Neural cell (in vitro differentiated cells): ENCODE data around the gene MICA.
"Not testable (repeated sequence)": the region's sequence is repeated elsewhere in the genome, so short reads cannot be mapped to it uniquely, and the experiment has no call there.

Experiments used
- POLR2AphosphoS5 ChIP-seq: IDR thresholded peaks from 2 replicates; pipeline ENCODE4 v1.6.1; 2012
- RAD21 ChIP-seq: fragments of 450-650 bp; conservative IDR thresholded peaks from 2 replicates; pipeline ENCODE4 v1.6.1; 2014; ENCODE audit warnings: antibody characterized with exemption, mild to moderate bottlenecking, moderate library complexity
- SMC3 ChIP-seq: fragments of 450-650 bp; conservative IDR thresholded peaks from 2 replicates; pipeline ENCODE4 v1.6.1; 2014; ENCODE audit warnings: antibody characterized with exemption, mild to moderate bottlenecking, moderate library complexity; ENCODE audit not compliant: poor library complexity
- TAF1 ChIP-seq: IDR thresholded peaks from 2 replicates; pipeline ENCODE4 v1.6.1; 2012; ENCODE audit warnings: low read depth
- TF ChIP-seq, protein P1 (sequence below): fragments of 450-650 bp; IDR thresholded peaks from 2 replicates; pipeline ENCODE4 v1.5.1; 2014; ENCODE audit warnings: antibody characterized with exemption, mild to moderate bottlenecking, moderate library complexity; ENCODE audit not compliant: poor library complexity, severe bottlenecking
- TF ChIP-seq, protein P2 (sequence below): IDR thresholded peaks from 2 replicates; pipeline ENCODE4 v1.6.1; 2012; ENCODE audit warnings: borderline replicate concordance

GRCh38 chr6:31397153-31397499 lies 6.3 kb upstream of the MICA start:
- TF ChIP-seq, protein P1, sequence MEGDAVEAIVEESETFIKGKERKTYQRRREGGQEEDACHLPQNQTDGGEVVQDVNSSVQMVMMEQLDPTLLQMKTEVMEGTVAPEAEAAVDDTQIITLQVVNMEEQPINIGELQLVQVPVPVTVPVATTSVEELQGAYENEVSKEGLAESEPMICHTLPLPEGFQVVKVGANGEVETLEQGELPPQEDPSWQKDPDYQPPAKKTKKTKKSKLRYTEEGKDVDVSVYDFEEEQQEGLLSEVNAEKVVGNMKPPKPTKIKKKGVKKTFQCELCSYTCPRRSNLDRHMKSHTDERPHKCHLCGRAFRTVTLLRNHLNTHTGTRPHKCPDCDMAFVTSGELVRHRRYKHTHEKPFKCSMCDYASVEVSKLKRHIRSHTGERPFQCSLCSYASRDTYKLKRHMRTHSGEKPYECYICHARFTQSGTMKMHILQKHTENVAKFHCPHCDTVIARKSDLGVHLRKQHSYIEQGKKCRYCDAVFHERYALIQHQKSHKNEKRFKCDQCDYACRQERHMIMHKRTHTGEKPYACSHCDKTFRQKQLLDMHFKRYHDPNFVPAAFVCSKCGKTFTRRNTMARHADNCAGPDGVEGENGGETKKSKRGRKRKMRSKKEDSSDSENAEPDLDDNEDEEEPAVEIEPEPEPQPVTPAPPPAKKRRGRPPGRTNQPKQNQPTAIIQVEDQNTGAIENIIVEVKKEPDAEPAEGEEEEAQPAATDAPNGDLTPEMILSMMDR: not testable (repeated sequence)
- not testable (repeated sequence) for TF ChIP-seq POLR2AphosphoS5, SMC3, TAF1, RAD21
- TF ChIP-seq, protein P2, sequence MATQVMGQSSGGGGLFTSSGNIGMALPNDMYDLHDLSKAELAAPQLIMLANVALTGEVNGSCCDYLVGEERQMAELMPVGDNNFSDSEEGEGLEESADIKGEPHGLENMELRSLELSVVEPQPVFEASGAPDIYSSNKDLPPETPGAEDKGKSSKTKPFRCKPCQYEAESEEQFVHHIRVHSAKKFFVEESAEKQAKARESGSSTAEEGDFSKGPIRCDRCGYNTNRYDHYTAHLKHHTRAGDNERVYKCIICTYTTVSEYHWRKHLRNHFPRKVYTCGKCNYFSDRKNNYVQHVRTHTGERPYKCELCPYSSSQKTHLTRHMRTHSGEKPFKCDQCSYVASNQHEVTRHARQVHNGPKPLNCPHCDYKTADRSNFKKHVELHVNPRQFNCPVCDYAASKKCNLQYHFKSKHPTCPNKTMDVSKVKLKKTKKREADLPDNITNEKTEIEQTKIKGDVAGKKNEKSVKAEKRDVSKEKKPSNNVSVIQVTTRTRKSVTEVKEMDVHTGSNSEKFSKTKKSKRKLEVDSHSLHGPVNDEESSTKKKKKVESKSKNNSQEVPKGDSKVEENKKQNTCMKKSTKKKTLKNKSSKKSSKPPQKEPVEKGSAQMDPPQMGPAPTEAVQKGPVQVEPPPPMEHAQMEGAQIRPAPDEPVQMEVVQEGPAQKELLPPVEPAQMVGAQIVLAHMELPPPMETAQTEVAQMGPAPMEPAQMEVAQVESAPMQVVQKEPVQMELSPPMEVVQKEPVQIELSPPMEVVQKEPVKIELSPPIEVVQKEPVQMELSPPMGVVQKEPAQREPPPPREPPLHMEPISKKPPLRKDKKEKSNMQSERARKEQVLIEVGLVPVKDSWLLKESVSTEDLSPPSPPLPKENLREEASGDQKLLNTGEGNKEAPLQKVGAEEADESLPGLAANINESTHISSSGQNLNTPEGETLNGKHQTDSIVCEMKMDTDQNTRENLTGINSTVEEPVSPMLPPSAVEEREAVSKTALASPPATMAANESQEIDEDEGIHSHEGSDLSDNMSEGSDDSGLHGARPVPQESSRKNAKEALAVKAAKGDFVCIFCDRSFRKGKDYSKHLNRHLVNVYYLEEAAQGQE: not testable (repeated sequence)
